DMS 273 (cell line): ENCODE results near the gene STX10.

Source experiments
- DNase-seq: peaks from one replicate; lab custom pipeline; 2025; ENCODE audit not compliant: unreplicated experiment; lab: John Stamatoyannopoulos, UW

Gene STX10

GRCh38 chr19:13121551-13122274 is 28.5 kb downstream of the STX10 start:
- DNase-seq: no peak

GRCh38 chr19:13120817-13121216 is 29.4 kb downstream of the STX10 start:
- DNase-seq: no peak

- no peak for DNase-seq
These were observed 30.1 kb downstream of the STX10 start for GRCh38 chr19:13120031-13120430.

GRCh38 chr19:13119627-13120026 is 30.5 kb downstream of the STX10 start:
- DNase-seq: no peak

GRCh38 chr19:13118424-13119193 is 31.6 kb downstream of the STX10 start:
- DNase-seq: peak; percentile 82

GRCh38 chr19:13117772-13118423 is 32.3 kb downstream of the STX10 start, which contains the start of gene NACC1:
Gene NACC1, plus strand, starts transcription at chr19:13118264. Its CDS starts 16,944 bp downstream, at chr19:13135208.
- peak; percentile 97 for DNase-seq

- peak; percentile 71 for DNase-seq
These were observed 32.9 kb downstream of the STX10 start for GRCh38 chr19:13117176-13117771.

- peak; percentile 98 for DNase-seq
These were observed 33.6 kb downstream of the STX10 start, which contains the start of gene TRMT1 for GRCh38 chr19:13116282-13117175. Gene TRMT1, minus strand, starts transcription at chr19:13116740. Its CDS starts 341 bp downstream, at chr19:13116399.

- no peak for DNase-seq
These were observed 34.3 kb downstream of the STX10 start for GRCh38 chr19:13115936-13116281.

GRCh38 chr19:13112555-13112954 is 37.6 kb downstream of the STX10 start:
- no peak for DNase-seq

GRCh38 chr19:13110099-13110610 is 40.0 kb downstream of the STX10 start:
- DNase-seq: no peak

GRCh38 chr19:13109361-13110098 is 40.6 kb downstream of the STX10 start:
- no peak for DNase-seq

GRCh38 chr19:13104848-13105711 is 45.1 kb downstream of the STX10 start:
- no peak for DNase-seq

GRCh38 chr19:13104360-13104847 is 45.8 kb downstream of the STX10 start:
- DNase-seq: peak; percentile 38

GRCh38 chr19:13103581-13104359 is 46.4 kb downstream of the STX10 start:
- DNase-seq: no peak

- DNase-seq: peak; percentile 68
These were observed 47.3 kb downstream of the STX10 start, which contains the start of gene LYL1 for GRCh38 chr19:13102666-13103580. Gene LYL1, minus strand, starts transcription at chr19:13102858. Its CDS starts 1,687 bp downstream, at chr19:13101171.

- DNase-seq: no peak
These were observed 47.8 kb downstream of the STX10 start for GRCh38 chr19:13102416-13102665.
